HG03342 (cell line): ENCODE measurements around the gene DLG2.

Experiments
- ATAC-seq: cut with Tn5 transposase; IDR thresholded peaks from one replicate; pipeline ENCODE4 v1.9.1; 2021; ENCODE audit warnings: mild to moderate bottlenecking, moderate library complexity; ENCODE audit not compliant: unreplicated experiment

Gene DLG2

GRCh38 chr11:83918476-83918875, 1708.7 kb downstream of the DLG2 start:
- ATAC-seq = no peak

DNA sequence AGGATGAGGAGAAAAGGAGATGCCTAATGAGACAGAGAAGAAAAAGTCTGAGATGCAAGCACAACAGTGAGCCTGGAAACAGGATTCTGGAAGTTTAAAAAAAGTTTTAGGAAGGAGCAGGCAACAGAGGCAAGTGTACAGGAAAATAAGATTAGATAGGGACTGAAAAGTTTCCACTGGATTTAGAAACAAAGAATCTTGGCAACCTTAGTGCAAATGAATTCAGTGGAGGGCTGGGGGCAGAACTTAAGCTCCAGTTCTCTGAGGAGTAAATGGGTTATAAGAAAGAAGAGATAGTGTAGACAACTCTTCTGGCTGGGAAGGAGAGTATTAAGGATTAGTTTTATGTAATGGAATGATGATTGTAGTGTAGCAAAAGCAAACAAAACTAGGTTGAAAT, 1712.1 kb downstream of the DLG2 start:
- ATAC-seq = no peak

- no peak for ATAC-seq
Measured at GRCh38 chr11:83909579-83910534, 1717.3 kb downstream of the DLG2 start.

- no peak for ATAC-seq
Measured at GRCh38 chr11:83908298-83908856, 1718.8 kb downstream of the DLG2 start.

GRCh38 chr11:83895516-83895915, 1731.6 kb downstream of the DLG2 start:
- no peak for ATAC-seq

DNA sequence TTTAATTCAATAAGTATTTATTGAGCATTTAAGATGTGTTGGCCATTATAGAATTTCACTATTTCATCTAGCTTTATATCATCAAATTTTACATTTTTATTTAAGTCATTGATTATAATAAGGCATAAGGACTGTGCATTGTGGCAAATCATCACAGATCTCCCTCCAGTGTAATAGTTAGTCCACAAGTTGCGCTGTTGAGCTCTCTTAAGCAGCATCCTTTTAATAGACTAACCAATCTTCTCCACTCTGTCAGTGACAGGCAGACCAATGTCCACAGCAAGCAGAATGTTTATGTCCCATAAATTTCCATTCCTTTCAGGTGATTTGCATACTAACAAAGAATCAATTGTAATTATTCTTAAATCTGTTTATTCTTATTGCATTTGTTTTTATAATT, 1745.7 kb downstream of the DLG2 start:
- ATAC-seq = no peak

- no peak for ATAC-seq
Measured at GRCh38 chr11:83871054-83871453, 1756.1 kb downstream of the DLG2 start.

DNA sequence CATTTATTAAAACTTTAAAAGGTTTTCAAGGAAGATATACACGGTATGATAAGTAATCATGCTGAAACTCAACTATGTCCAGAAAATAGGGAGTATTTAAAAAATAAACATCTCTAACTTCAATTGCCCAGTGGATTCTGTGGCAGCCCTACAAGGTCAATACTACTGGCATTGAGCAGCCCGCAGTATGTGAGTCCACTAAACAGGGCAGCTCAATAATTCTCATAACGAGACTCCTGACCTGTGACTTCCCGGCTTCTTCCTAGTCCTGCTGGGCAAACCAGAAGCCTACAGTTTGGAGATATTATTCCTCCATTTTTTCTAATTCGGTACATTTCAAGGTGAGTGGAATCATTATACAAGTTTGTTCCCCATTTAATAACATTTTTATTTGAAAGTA, 1760.5 kb downstream of the DLG2 start:
- ATAC-seq = no peak

GRCh38 chr11:83865636-83866461, 1761.3 kb downstream of the DLG2 start:
- no peak for ATAC-seq

DNA sequence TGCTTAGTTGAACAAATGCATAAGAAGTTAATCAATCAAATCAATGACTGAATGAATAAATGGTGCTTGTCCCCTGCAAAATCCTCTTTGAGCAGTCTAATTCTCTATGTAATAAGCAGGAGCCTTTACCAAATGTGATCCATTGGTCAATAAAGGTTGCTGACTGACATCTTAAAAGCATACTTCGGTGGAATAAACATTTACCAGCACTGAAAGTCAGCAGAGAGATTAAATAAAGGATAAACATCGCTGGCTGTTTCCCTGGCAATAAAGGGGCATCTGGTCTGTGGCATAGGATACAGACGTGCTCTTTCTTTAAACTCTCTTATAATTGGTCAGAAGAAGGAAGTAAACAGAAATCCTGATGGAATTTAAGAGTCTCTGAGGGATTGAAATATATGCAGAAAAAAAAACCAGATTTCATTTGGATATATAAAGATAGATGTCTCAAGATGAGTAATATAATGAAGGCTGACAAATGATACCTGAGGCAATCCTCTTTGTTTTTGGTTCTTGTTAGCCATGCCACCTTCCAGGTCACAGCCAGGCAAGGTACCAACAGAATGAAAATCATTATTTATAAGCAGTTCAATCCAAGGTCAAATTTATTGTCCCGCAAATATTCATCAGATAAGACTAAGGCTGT, 1762.6 kb downstream of the DLG2 start:
- no peak for ATAC-seq

- no peak for ATAC-seq
Measured at GRCh38 chr11:83863272-83863671, 1763.9 kb downstream of the DLG2 start.

DNA sequence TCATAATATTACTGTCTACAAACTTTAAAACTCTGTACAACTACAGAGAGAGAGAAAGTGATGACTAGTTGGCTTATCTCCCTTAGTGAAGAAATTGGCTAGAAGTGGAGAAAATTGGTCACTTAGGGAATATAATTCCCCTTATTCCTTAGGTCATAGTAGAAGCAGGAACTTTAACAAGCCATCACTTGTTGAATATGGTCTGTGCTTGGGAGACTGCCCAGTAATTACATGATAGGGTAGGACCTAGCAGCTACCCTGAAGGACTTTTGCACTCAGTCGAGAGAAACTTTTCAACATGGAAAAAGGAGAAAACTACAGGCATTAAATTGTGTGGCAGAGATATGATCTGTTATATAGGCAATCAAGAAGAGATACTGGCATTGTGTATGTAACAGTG, 1764.5 kb downstream of the DLG2 start:
- no peak for ATAC-seq

DNA sequence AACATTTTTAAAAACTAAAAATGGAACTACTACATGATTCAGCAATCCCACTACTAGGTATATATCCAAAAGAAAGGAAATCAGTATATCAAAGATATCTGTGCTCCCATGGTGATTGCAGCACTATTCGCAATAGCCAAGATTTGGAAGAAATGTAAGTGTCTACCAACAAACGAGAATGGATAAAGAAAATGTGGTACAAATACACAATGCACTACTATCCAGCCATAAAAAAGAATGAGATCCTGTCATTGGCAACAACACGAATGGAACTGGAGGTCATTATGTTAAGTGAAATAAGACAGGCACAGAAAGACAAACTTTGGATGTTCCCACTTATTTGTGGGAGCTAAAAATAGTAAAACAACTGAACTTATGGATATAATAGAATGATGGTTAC, 1765.1 kb downstream of the DLG2 start:
- ATAC-seq = no peak

DNA sequence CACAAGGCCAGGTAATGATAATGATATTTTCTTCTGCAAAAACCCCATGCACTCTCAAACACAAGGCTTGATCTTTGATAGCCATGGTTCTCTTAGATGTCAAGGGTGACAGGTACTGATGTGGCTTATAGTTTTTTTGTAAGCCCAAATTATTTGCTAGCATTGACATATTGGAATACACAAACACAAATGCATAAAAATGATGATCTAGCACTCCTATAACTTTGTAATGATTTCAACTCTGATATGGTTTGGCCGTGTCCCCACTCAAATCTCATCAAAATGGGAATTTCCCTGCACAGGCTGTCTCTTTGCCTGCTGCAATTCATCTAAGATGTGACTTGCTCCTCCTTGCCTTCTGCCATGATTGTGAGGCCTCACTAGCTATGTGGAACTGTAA, 1768.5 kb downstream of the DLG2 start:
- no peak for ATAC-seq

GRCh38 chr11:83855237-83855636, 1771.9 kb downstream of the DLG2 start:
- ATAC-seq = no peak

DNA sequence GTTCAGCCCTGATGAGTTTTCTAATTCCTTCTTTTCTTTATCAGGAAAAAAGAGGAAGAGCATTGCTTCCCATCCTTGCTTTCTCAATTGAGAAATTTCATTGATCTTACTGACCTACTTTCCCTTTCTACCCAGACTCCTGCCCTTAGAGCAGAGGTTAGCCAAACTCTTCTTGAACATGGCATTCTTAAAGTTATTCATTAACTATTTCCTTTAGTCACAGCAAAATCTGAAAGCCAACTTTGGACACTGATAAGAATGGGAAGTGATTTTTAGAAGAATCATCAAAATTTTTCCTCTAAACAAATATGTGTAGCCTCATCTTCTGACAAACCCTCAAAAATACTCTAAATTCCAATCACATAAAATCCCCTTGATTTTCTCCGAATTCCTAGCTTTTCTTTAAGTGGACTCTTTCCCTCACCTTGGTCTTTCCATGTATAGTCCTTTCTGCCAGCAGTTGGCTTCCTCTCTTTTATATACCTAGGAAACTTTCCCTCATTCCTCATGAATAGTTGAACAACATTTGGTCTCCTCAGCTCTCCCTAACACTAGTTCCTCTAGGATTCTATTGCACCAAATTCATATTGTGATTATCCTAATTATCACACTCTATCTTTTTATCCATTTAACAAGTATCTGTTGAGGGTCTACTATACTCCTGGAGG, 1774.2 kb downstream of the DLG2 start:
- ATAC-seq = no peak

- no peak for ATAC-seq
Measured at GRCh38 chr11:83852012-83852411, 1775.1 kb downstream of the DLG2 start.

- no peak for ATAC-seq
Measured at GRCh38 chr11:83847467-83848034, 1779.6 kb downstream of the DLG2 start.

DNA sequence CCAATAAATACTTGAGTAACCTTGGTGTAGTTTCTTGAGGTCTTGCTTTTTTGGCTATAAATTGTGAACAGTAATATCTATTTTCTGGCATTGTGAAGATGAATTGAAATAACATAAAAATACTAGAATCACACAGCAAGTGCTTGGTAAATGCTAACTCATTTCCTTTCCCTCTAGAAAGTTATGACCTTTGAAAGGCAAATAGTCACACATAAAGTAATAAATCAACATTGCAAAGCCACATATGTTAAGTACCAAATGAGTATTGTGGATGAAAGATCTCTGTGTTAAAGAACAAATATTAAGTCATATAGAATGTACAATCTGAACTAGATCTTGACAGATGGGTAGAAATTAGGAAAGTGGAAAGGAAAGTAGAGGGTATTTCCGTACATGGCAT, 1781.3 kb downstream of the DLG2 start:
- no peak for ATAC-seq

DNA sequence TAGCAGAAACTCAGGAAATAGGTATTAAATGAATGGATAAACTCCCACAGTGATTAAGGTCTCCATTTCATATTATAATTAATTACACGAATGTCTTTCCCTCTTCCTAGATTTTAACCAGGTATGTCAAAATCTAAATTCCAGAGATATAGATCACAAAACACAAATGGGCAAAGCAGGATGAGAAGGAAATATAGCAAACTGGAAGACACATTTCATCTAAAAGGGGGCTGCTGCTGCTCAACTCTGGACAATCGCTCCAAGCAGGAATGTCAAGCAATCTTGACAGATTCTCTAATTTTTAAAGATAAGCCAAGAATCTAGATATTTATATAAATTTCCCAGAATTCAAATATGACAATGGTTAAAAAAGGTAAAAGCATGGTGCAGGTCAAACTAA, 1786.8 kb downstream of the DLG2 start:
- ATAC-seq = no peak
